LHCN-M2 (cell line): ENCODE results near the gene KPNA1. TPM values are rescaled to one million over a fixed set of nuclear protein-coding genes. Genes with fewer than 3 reads are reported as not detected.

Experiments
- DNase-seq: peaks from one replicate; pipeline ENCODE4 v3.0.0-alpha.2; 2012; ENCODE audit warnings: low read depth
- polyA plus RNA-seq: library from polyadenylated mRNA; unstranded; fragments of >200 nt; gene quantifications from one replicate; pipeline ENCODE4 v1.2.1, GENCODE V29; 2012; ENCODE audit warnings: missing spikeins
- total RNA-seq: library from RNA; depleted of rRNA; stranded (reverse); fragments of >200 nt; gene quantifications from 2 replicates; pipeline ENCODE4 v1.2.3, GENCODE V29; 2014; rRNA removed

Gene KPNA1
- total RNA-seq, result 28.0 and 34.6 TPM in 2 replicates
- polyA plus RNA-seq, result 29.6 TPM

DNA sequence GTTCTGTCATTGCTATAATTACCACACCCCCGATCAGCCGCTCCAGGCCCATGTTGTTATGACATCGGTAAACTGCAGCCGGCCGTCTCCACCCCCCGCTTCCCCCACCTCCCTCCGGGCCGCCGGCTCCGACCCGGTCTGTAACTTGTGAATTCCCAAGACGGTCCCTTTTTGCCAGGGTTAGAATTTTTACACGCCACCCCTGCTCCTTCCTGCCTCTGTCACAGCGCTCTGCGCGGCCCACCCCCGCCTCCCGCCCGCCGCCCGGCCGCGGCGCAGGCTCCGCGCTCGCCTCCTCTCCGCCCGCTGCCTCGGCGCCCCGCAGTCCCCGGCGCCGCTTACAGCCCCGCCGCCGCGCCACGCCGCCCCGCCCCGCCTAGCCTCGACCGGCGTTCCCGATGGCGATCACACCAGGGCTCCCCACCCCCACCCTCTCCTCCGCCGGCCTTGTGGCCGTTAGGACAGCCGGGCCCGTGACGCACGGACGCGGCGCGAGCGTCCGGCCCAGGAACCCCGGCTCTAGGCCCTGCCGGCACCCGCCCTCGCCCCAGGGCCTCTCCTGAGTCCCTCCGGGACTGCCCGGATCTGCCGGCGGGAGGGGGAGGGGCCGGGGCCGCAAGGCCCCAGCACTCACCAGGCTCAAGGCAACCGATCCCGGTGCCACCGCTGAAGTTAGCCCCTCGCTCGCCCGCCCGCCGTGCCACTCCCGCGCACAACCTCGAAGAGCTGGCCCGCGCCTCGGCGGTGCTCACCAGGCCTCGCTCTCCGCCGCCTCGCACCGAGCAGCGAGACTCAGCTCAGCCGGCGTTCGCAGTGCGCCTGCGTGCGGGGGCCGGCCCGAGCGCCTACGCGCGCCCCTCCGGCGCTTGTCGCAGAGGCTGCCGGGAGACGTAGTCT lies at the start of gene KPNA1:
Gene KPNA1, minus strand, starts transcription at position 817 of the 897 bp plus-strand sequence. CDS start 18,374 bp downstream, outside the sequence.
- peak; percentile 83 for DNase-seq

DNA sequence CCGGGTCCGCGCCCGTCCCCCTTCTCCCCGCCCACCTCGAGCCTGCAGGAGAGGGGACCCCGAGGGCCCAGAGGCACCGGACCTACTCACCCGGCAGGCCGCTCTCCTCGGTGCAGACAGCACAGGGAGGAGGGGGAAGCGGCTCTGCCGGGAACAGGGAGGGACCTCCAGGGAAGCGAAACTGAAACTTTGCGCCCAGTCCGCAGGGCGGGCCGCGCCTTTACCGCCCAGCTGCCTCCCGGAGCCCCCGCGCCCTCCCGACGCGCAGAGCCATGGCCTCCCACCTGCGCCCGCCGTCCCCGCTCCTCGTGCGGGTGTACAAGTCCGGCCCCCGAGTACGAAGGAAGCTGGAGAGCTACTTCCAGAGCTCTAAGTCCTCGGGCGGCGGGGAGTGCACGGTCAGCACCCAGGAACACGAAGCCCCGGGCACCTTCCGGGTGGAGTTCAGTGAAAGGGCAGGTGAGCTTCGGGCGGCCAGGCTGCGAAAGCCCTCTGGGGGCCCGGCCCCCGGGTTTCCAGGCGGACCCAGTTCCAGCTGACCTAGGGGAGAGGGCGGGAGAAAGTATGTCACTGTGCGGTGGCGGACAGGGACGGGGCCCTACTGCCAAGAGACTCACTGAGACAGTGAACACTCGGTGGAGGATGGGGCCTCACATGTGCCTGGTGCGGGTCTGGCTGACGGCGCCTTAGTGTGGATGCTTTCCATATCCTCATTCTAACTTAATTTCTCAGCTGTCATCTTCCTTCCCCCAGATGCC lies 49.6 kb upstream of the KPNA1 start, which contains the start of the genes DTX3L and PARP9:
Gene DTX3L, plus strand, starts transcription at position 184 of the 758 bp plus-strand sequence. Its CDS starts 89 bp downstream, at position 273.
Gene PARP9, minus strand, starts transcription at position 146 of the 758 bp plus-strand sequence. CDS start 4,680 bp downstream, outside the sequence.
- DNase-seq, result peak; percentile 81

- DNase-seq, result no peak
Observed at GRCh38 chr3:122563717-122564025, 48.9 kb upstream of the KPNA1 start.

- no peak for DNase-seq
Observed at GRCh38 chr3:122562923-122563716, 48.4 kb upstream of the KPNA1 start.

DNA sequence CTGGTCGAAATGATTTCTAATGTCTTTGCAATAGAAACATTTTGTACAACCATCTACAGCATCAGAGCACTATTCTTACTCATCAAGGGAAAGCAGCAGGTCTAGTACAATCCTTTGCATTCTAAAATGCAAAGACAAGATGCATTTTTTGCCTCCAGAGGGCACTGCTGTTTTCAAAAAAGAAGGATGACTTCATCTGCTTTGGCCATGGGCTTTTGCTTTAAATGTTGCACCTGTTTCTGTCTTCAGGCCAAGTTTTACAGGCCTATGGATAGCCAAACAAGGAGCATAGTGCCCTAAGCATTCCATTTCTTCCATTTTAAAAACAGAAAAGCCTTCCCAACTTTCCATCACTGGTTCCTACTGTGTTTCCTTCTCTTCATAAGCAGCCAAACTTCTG lies 45.9 kb upstream of the KPNA1 start:
- peak; percentile 79 for DNase-seq

DNA sequence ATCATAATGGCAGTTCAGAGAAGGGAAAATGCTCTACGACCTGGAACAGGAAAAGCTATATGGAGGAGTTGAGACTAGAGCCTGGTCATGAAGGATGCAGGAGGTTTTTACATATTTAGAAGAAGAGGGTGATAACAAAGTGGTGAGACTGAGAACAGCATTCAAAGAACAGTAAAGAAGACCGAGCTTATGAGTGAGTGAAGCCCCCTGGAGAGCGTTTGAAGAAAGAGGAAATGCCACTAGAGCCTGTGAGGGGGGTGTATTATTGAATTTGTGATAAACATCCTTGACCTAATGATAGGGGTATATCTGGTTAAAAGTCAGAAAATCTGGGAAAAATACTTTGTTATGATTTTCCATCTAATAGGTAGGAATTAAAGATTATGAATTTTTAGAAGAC lies 45.2 kb upstream of the KPNA1 start:
- DNase-seq, result no peak

DNA sequence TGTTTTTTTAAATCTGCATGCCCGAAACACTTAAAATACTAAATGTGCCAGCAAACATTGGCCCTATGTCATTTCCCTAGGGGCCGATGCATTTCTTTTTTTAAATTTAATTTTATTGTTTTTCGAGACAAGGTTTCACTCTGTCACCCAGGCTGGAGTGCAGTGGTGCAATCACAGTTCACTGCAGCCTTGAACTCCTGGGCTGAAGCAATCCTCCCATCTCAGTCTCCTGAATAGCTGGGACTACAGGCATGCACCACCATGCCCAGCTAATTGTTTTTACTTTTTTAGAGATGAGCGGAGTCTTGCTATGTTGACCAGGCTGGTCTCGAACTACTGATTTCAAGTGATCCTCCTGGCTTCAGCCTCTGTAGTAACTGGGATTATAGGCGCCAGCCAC lies 43.9 kb upstream of the KPNA1 start:
- no peak for DNase-seq

GRCh38 chr3:122557356-122557755 lies 42.6 kb upstream of the KPNA1 start:
- DNase-seq, result no peak

DNA sequence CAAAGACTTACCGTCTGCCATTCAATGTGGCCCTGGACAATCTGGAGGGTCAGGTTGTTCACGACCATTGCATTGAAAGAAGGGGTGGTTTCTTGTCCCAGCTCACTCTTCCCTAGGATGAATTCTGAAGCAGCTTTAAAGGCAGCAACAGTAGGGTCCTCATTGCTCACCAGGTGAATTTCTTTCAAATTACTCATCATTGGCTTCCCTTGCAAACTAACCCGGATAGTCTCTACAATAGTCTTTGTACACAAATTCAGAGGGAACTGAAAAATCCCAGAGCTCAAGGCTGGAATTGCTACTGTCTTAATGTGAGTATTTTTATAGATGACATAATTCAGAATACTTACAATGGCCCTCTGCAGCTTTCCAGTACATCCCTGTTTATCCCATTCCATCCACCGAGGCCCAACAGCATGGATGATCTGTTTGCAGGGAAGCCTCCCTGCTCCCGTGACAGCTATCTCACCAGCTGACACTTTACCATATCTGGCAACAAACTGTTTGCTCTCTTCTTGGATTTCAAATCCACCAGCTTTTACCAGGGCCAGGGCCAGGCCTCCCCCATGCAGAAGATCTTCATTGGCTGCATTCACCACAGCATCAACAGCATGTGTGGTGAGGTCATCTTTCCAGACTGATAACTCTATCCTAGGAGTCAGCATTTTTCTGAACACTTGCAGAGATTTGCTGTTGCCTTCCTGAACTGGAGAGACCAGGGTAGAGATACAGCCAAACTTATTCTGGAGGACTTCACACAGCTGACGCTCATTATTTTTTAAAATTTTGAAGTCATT lies 40.7 kb upstream of the KPNA1 start:
- DNase-seq, result peak; percentile 24

DNA sequence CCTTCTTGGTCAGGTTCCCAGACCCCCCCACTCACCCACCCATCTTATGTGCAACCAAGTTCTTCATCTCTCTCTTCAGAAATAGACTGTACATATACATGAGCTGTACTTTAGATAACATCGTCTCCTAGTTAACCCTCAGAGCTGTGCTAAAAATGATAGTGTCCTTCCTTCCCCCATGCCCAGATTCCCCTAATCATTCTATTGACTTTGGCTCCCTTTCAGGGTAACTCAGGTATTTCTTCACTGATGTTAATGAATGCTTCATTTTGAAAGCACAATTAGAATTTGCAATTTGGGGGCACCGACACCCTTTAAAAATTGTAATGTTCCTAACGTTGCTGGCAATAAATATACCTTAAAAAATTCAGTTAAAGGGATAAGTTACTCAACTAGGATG lies 38.4 kb upstream of the KPNA1 start:
- no peak for DNase-seq

- DNase-seq, result no peak
Observed at GRCh38 chr3:122548619-122549018, 33.9 kb upstream of the KPNA1 start.

DNA sequence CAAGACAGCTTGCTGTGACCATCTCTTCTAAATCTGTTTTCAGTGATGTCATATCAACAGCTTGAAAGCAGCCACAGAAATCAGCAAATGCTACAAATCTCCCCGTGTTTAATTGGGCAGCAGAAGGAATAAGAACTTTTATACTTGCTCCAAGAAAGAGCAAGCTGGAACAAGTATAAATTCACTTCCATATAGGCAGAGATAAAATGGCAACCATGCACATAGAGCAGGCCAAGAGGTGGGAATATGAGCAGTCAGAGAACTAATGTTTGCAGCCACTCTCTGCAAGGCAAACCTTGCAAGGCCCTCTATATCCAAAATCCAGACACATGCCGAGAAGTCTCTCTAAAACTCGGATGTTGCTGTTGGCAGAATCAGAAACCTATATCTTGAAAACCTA lies 33.3 kb upstream of the KPNA1 start:
- no peak for DNase-seq

DNA sequence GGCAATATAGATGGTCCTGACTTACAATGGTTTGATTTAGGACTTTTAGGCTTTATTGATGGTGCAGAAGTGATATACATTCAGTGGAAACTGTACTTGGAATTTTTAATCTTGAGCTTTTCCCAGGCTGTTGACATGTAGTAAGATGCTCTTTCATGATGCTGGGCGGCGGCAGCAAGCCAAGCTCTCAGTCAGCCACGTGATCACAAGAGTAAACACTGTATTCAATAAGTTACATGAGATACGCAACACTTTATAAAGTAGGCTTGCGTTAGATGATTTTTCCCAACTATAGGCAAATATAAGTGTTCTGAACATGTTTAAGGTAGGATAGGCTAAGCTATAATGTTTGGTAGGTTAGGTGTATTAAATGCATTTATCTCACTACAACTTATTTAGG lies 31.4 kb upstream of the KPNA1 start:
- DNase-seq, result no peak

- no peak for DNase-seq
Observed at GRCh38 chr3:122538956-122539490, 24.3 kb upstream of the KPNA1 start.

DNA sequence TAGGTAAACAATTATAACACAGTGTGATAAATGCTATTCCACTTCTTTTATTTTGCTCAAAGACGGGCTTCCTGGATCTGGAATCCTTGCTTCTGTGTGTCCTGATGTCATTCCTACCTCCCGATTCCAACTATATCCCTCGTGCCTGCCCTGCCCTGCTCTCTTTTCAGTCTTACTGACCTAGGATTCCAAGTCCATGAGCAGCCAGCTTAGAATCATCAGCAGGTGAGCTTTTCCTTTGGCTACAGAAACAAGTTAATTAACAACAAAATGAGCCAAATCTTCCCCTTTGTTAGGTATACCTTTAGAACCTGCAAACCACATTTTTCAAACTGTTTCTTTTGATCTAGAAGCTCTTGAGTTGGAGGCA lies 21.9 kb upstream of the KPNA1 start:
- DNase-seq, result no peak

GRCh38 chr3:122535964-122536631 lies 21.4 kb upstream of the KPNA1 start:
- DNase-seq, result no peak

DNA sequence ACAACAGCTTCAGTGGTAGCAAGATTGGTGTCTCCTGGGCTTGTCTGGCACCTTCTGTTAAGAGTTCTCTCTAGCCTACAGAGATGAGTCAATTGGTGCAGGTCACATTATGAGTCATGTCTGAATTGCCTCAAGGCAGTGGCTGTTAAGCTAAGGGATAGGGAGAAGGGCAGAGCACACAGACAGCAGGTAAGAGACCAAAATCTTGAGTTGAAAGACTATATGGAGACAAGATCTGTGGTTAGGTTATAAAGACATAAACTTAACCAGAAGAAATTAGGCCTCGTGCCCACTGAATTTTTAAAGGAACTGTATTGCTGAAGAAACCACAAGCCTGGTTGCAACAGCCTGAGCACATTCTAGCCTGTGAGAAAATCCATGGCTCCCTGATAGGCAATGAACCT lies 19.2 kb upstream of the KPNA1 start:
- peak; percentile 76 for DNase-seq

- DNase-seq, result no peak
Observed at GRCh38 chr3:122533480-122533879, 18.7 kb upstream of the KPNA1 start.

DNA sequence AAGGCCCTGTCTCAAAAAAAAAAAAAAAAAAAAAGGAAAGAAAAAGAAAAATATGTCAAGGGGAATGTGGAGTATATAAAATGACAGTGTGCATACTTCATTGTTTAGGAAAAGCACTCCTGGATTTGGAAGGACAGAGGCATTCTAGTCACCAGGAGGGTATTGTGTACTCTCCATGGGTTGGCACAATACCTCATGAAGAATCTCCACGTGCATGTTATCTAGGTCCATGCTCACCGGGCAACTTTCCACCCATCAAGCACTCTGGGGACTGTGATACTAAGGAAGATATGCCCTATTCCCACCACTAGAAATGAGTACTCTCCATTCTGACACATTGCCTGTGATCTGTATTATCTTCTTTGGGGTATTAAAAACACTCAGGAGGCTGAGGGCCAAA lies 15.4 kb upstream of the KPNA1 start:
- DNase-seq, result no peak

DNA sequence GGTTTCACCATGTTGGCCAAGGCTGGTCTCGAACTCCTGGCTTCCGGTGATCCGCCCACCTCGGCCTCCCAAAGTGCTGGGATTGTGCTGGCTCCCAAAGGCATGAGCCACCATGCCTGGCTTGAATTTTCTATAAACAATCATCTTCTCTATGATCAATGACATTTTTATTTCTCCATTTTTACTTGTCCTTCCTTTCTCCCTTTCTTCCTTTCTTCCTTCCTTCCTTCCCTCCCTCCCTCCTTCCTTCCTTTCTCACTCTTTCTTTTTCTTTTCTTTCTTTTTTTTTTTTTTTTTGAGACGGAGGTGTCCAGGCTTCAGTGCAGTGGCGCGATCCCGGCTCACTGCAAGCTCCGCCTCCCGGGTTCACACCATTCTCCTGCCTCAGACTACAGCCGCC lies 8.6 kb upstream of the KPNA1 start:
- DNase-seq, result no peak
